Measurements from ENCODE around the gene NPTX1.

The NPTX1 gene

DNA sequence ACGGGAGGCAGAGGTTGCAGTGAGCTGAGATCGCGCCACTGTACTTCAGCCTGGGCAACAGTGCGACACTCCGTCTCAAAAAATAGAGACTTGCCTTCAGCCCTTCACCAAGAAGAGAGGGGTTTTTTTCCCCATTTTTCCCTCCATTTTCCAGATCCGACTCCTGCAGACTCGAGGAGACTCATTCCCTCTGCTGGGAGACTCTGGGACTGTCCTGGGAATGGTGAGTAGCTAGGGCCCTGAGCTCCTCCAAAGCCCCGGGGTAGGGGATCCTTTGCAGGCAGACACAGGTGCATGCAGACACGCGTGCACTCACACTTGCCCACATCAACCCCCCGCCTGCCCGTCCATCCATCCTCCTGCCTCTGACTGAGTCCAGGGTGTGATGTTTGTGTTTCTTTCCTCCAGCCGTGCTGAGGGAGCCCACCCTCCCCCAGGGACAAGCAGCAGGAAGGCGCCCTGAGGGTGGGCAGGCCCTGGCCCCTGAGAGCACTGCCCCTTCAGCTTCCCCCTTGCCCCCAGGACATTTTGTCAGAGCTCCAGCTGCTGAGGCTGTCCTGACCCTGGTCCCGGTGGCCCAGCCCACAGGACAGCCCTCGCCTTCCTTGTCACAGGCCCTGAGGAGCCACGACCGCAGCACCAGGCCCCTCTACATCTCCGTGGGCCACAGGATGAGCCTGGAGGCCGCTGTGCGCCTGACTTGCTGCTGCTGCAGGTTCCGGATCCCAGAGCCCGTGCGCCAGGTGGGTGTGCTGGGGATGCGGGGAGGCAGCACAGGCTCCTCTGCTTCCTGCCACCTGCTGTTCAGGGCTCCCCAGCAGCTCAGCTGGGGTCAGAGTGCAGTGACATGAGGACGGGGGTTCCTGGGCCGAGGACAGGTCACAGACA is 51.3 kb downstream of the NPTX1 start:
- no peak for DNase-seq

DNA sequence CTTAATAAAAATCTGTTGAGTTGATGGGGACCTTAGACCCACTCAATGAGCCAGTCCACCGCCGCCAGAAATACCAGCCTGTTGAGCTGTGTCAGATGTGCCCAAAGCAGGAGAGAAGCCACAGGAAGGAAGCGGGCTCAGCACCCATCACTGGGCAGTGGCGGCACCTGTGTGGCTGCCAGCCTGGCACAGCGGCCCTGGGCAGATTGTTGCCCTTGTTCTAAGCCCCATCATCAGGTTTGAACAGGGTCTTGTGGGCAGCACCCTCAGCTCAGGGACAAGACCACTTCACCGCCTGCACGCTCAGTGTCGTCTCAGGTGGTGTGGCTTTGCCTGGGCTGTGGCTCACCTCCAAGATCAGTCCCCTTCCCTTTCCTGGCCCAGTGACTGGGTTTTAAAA is 52.1 kb downstream of the NPTX1 start:
- DNase-seq = no peak

DNA sequence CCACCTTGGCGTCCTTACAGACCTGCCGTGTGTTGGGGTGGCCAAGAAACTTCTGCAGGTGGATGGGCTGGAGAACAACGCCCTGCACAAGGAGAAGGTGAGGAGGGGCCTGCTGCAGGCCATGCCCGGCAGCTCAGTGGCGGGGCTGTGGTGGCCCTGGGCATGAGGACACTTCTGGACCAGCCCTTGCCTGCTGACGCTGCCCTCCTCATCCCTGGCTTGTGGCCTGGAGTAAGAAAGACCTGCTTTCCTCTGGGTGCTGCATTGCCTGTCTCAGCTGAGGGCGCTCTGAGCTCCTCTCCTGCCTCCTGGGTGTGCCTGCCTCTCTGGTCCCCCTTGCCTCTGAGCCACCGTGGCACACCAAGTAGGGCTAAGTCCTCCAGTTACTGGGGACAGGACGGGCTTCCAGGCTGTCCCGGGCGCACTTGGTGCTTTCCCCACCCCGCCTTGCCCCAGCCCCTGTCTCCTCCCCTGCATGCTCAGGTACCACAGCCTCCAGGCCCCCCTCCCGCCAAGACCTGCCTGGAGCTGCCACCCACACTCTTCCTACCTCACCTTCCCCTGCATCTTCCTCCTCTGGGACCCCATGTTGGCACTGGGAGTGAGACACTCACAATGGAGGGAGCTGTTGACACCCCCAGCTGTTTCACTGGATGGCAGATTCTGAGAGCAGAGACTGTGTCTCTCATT is 52.7 kb downstream of the NPTX1 start:
- no peak for DNase-seq

DNA sequence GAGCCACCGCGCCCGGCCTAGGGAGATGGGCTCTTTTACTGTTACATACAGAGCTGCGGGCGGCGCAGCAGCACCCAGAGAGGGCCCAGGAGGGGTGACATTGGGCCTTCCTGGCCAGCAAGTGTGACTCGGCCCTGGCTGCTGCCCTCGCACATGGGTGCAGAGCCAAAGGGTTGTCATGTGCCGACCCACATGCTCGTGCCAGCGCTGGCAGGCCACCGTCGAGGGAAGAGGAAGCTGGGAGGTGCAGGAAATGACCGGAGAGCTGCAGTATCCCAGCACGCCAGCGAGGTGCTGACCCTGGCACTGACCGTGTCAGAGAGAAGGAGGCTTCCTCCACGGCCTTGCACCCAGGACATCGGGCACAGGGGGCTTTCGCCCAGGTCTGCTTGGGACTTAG is 53.4 kb downstream of the NPTX1 start:
- DNase-seq = no peak

DNA sequence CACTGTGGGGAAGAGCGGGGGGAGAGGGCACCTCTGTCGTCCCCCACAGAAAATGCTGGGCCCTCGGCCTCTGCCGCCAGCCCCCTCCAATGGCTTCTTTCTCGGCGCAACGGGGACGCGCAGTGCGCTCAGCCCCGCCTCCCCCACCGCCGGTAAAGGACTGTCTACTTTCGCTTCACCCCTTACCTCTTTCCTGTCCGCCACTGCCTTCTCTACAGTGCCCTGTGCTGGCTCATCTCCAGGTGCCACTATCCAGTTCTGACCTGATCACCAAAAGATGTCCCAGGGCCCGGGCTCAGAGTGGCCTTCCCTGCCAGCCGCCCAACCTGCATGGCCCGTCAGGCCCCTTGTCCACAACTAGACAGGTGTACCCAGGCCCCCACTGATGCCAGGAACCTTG is 54.1 kb downstream of the NPTX1 start:
- DNase-seq = no peak

DNA sequence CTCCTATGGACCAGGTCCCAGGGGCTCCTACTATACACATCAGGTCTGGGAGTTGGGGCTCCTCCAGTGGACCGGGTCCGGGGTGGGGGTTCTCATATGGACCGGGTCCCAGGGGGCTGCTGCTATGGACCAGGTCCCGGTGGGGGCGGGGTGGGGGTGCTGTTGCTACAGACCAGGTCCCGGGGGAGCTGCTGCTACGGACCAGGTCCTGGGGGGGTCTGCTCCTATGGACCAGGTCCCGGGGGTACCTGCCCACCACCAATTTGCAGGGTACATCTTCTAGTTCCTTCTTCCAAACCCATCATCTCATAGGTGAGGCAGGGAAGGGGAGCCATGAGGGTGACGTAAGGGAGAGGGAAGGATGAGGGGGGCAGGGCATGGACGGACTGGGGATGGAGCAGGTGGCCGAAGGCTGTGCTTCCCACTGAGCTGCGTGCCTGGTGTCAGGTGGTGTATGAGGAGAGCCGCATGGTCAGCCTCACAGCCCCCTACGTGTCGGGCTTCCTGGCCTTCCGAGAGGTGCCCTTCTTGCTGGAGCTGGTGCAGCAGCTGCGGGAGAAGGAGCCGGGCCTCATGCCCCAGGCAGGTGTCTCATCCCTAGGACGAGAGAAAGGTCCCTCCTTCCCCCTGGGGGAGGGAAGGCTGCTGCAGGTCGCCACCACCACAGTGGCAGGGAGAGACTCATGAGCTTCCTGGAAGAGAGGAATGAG is 54.9 kb downstream of the NPTX1 start:
- DNase-seq = no peak

DNA sequence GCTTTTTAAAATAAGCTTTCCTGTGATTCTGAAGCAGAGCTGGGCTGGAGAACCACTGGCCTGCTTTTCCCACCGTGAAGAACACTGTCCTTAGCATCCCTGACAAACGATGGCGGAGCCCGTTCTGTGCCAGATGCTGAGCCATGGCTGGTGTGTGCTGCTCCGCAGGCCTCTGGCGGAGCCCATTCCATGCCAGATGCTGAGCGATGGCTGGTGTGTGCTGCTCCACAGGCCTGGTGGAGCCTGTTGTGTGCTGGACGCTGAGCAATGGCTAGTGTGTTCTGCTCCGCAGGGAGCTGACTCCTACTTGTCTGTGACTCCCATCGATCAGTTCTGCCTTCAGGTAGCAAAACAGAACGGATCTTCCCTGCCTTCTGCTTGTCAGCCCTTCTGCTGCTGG is 57.2 kb downstream of the NPTX1 start:
- DNase-seq = no peak

DNA sequence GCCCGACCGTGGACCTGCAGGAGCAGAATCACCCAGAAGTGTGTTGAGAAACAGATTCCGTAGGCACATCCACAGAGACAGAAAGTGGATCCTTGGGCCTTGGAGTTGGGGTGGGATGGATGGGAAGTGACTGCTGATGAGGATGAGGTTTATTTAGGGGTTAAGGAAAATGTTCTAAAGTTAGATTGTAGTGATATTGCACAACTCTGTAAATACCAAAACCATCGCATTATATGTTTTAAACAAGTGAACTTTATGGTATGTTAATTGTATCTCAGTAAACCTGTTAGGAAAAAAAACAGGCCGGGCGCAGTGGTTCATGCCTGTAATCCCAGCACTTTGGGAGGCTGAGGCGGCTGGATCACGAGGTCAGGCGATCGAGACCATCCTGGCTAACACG is 57.8 kb downstream of the NPTX1 start:
- no peak for DNase-seq

All from CD4-positive, alpha-beta T cell treated with Interleukin-15 for 1 hour (primary cell).